Cerebellar nuclear complex (tissue), 1 donor: ENCODE results near the gene BTBD16.

ENCODE experiments used
- DNase-seq, 2 experiments: peaks; one replicate each; lab custom pipeline; 2025; lab: John Stamatoyannopoulos, UW

The BTBD16 gene

DNA sequence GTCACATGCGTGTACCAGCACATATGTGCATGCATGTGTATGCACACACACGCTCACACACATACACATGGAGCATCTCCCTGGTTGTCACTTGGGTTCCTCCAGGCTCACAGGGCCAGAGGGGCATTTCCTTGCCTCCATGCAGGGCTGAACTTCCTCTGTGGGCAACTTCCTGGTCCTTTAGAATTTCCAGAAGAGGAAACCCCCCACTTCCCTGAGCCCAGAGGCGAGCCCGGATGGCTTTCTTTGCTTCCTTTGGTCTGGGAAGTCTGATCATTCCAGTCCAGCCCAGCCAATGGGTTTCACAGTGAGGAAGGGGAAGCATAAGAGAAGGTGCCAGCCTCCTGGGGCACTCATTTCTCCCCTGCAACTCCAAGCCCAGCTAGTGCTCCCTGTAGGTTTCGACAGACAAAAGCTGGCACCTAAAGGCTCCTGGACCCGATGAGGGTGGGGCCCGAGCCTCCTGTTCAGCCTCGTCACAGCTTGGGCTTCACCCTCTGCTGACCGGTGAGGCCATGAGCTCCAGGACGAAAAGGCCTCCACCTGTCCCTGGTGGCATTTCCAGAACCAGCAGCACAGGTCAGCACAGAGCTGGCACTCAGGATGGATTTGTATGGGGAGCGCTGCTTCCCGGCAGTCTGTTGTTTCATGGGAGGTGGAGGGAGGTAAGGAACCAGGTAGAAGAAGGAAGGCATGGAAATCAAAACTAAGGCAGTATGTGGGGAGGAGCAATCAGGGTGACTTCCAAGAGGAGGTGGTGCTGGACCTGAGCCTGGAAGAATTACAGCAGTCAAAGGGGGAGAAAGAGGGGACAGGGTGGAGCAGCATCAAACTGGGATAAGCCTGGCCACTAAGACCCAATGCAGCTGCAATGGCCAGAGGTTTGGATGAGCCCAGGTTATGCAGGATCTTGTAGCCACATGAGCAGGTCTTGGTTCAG, 23.7 kb downstream of the BTBD16 start:
- DNase-seq = no peak

DNA sequence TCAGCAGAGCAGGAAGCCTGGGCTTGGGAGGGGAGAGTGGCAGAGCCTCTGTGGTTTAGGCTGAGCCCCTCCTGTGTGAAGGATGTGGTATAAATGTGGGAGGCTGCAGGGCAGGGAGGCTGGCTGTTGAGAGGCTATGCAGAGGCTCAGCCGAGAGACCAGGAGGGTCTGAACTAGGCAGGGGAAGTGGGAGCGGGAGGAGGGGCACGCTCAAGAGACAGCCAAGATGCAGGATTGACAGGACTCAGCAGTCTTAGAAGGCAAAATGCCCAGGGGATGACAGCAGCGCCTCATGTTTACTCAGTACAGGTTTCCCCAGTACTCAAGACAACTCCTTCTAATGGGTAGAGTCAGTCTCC, 24.3 kb downstream of the BTBD16 start:
- DNase-seq = no peak

DNA sequence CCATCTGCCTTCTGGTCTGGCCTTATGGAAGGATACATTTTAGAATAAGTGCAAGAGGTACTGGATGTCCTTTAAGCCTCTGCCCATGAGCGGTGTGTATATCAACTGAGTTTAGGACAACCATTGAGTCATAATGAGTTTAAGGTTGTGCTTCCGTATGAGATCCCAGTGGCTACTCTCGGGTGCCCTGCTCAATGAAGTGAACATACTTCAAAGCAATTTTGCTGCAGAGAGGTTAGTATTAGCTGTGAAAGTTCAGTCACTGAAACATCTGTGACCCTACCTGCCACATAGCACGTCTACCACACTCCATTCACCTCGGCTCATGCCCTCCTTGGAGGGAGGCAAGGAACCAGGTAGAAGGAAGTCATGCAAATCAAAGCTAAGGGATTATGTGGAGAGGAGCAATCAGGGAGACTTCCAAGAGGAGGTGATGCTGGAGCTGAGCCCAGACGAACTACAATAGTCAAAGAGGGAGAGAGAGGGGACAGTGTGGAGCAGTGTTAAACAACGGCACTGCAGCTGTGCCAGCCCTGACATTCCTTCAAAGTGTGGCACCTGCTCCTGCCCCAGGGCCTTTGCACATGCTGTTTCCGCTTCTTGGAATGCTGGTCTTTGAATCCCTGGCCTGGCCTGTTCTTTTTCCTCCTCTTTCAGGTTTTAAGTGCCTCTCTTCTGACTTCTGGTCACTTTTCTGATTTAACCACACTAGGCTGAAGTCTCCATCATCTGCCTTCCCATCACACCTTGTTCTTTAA, 25.4 kb downstream of the BTBD16 start:
- DNase-seq = no peak

DNA sequence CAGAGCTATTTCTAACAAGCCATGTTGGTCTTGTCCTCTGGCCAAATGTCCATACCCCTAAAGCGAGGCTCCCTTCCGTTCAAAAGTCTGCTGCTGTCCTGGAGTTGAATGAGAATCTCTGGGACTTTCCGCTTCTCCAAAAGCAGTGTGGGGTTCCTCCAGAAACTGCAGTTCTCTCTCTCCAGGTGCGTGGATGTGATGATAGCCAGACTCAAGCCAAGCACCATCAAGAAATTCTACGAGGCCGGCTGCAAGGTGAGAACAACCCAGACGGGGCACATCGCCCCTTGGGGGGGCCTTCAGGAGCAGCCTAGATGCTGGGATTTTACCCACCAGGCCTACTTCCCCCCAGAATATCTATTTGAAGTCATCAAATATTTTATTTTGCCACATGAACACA, 26.5 kb downstream of the BTBD16 start:
- no peak for DNase-seq

DNA sequence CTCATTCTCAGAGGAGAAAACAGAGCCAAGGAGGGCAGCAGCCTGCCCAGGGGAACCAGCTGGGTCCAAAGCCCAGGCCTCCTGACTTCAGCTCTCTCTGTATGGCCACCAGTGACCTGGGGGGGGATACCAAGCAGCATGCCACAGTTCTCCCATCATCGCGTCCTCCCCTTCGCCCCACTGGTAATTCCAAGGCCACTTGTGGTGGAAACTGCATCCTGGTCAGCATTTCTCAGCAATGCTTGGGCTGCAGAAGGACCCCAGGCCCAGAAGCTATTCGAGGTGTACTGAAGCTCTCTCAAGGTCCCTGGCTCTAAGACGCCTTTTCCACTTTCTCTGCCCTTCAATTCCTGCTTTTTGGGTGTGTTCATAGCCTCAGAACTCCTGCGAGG, 27.1 kb downstream of the BTBD16 start:
- DNase-seq = no peak

DNA sequence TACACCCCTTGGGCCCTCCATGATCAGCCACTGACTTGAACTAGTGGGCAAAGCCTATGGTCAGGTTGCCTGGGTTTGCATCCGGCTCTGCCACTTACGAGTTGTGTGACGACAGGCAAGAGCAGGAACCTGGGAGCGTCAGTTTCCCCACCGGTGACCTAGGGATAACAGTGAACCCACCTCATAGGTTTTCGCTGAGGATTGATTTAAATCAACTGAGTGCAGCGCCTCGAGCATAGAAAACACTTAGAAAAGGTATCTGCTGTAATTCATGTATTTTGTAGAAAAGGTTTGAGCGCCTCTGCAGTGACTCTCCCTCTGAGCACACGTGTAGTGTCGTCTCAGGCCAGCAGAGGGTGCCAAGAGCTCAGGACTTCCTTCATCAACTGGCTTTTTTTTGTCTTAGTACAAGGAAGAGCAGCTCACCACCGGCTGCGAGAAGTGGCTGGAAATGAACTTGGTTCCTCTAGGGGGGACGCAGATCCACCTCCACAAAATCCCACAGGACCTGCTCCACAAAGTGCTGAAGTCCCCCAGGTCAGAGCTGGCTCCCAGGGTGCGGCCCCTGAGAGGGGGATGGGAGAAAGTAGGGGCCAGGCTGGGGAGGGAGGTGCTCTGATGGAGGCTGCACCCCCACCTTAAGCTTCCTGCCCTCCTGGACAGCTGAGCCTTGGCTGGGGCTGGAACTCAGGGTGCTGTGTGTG, 27.7 kb downstream of the BTBD16 start:
- no peak for DNase-seq

DNA sequence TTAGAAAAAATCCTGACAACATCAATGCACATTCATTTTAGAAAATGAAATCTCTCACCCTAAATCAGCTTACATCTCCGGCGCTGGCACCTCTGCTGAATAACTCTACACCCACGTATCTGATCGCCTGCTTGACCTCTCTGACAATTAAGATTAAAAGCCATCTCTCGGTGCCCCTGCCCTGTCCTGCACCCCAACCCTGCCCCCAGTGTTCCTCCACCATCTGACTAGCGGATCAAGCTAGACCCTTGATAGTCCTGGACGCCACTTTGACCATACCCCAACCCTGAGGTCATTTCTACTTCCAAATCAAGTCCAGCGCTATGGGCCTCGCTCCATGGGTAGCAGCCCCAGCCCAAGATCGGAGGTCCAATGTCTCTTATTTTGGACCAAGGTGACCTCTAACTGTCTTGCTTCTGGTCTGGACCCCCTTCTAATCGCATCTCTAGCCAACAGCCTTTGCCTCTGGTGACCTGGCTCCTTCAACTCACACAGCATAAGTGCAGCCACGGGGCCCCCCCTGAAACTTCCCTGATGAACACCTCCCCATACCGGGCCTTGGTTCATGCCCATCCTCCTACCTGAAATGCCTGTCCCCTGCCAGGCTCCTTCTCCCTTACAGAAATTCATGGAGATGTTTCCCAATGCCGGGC, 28.5 kb downstream of the BTBD16 start:
- no peak for DNase-seq

DNA sequence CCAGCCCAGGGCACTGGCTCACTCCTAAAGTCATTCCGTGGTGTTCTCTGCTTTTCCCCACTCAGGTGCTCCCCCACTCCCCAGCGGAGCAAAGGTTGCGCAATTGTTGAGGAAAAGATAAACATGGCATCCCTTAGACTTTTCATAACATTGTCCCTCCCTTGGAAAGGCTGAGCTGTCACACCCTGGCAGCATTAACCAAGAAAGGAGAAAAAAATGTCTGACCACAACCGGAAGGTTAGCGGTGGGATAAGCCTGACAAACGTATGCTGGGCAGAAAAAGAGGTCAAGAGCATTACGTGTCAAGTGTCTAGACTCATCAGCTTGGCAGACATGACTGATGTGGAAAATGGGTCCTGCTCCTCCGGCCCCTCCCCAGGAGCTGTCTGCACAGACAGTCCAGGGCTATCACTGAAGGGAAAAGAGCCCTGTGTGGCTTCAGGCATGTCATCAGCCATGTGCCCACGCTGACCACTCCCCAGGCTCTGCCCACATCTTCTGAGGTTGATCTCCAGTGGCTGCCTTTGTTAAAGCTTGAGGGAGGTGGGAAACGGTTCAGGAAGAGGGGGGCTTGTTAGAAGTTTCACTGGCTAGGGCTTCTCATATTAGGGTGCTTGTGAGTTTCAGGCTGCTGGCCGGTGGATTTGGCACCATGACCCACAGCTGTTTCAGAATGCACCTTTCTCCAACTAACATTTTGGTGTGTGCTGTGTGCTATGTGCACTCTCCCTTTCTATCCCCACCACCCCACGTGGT, 30.1 kb downstream of the BTBD16 start:
- DNase-seq = no peak

DNA sequence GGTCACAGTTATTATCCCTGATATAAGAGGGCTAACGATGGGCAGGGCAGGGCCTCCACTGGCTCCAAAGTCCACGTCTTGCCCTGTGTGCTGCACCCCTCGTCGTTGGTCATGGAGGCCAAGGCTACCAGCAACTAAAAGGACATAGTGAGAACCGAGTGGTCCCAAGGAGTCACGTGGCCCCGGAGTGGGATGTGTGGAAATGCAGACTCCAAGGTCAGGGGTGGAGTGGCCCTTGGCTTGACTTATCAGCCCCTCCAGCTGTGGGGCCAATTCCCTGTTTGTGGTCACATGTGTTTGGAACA, 30.7 kb downstream of the BTBD16 start:
- no peak for DNase-seq

DNA sequence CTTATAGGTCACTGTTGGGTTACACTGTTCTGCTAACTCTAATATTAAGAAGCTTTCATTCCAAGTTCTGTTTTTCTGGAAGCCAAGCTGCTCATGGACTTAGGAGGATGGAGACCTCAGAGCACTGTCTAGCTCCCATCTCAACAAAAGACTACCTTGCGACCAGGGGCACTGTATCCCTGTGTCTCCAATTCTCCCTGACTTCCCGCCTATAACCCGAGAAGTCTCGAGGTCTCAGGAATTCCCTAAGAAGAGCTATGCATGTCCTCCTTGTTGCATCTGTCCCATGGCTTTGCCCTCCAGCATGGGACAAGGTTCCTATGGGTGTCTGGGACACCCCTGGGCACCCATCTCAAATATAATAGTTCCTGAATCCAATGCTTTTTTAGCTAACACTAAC, 31.2 kb downstream of the BTBD16 start:
- no peak for DNase-seq

DNA sequence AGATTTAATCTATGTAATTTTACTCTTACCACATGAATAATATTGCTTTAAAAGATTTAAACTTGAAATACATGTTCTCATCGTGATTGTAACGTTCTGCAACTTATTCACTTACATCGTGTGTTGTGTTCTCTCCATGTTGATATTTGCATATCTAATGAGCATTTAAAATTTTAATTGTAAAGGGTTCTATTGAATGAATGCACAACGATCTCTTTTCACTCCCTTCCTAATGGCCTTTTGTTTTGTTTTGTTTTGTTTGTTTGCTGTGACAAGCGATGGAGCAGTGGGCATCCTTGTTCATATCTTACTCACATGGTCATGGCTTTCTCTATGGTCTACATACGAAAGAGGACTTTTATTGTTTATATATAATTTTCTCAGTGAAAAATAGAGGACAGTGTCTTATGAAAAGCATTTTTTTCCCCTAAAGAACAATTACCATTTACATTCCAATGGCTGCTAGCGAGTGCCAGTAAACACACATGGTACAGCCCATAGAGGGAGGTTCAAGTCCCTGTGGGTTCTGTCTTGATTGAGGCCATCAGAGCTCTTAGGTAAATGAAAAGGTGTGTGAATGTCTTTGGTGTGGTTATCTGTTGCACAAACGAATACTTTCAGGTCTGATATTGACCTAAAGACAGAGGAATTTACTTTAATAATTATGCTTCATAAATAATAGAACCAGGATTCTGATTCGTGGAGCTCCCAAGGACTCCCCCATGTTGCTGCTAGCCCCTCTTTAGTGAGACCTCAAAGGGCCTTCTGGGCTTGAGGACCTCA, 32.4 kb downstream of the BTBD16 start:
- no peak for DNase-seq

DNA sequence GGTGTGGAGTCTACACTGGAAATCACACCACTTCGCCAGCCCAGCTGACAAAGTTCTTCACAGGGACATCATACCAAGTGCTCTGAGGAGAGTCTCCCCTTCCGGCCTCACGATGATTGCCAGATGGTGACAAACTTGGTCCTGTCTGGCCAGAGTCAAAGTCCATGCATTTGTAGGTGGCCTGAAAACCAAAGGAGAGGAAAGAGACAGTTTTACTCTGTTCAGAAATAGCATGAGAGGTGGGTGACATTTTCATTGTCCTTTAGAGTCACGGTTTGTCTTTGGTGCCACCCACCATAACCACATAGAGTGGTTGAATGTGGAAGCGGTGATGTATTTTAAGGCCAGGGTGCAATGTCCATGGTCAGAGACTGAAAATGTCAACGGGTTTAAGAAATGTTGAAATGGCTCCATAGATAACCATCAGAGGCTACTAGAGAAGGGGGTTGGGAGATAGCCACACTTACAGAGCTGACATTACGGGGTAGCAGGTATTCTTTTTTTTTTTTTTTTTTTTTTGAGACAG, 33.0 kb downstream of the BTBD16 start:
- DNase-seq = no peak

DNA sequence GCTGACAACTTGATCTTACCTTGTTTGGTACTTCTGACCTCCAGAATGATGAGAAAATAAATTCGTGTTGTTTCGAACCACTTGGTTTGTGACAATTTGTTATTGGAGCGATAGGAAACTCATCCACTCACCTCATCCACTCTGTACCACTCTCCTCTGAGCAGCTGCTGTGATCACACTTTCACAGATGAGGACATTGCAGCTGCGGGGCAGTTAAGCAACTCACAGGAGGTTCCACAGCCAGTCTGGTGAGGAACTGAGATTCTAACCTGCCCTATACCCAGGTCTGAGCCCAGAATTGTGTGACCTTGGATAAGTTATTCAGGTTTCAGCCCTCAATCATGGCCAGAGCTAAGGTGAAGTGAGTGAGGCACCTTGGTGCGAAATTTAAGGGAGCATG, 35.2 kb downstream of the BTBD16 start:
- DNase-seq = no peak

DNA sequence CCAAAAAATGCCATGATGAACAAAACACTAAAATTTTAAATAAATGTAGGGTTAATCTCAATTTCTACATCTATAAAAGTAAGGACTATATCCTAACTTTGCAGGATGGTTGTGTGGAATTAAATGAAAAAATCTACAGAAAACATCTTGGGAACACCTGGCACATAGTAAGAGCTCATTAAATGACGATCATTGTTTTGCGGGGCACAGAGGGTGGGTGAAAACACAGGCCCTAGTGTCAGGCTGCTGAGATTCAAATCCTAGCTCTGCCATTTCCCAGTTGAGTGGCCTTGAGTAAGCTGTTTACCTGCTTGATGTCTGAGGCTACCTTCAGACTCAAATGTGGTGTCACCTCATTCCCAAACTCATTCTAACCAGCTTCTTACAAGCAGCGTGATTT, 35.6 kb downstream of the BTBD16 start:
- DNase-seq = no peak

DNA sequence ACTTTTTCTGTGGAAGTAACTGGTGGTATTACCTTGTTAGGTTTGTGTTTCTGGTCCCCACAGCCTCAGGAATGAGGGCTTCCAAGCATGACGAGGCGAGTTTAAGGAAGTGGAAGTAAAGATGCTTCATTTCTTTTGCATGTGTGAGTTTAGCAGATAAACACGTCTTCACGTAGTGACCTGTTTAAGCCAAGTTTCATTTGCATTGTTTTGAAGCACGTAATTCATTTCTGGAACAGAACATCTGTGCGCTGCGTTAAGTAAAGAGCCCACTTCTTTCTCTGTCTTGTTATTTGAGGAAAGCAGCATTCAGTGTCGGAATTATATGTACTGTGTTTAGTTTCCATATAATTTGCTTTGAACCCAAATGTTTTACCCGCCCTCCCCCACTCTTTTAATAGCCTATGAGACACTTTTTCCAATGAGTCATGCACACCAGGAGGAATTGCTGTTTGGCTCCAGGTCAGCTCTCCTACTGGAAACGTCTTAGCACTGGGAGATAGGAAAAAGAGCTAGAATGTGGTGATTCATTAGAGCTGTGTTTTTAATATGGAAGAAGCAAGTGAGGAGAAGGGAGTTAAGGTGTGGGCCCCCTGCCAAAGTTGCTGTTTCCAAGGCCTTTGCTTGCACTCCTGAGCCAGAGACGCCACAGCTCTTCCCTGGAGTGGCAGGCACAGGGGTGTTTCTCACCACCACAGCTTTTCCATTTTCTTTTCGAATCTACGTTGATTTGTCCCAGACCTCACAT, 36.7 kb downstream of the BTBD16 start:
- no peak for DNase-seq

DNA sequence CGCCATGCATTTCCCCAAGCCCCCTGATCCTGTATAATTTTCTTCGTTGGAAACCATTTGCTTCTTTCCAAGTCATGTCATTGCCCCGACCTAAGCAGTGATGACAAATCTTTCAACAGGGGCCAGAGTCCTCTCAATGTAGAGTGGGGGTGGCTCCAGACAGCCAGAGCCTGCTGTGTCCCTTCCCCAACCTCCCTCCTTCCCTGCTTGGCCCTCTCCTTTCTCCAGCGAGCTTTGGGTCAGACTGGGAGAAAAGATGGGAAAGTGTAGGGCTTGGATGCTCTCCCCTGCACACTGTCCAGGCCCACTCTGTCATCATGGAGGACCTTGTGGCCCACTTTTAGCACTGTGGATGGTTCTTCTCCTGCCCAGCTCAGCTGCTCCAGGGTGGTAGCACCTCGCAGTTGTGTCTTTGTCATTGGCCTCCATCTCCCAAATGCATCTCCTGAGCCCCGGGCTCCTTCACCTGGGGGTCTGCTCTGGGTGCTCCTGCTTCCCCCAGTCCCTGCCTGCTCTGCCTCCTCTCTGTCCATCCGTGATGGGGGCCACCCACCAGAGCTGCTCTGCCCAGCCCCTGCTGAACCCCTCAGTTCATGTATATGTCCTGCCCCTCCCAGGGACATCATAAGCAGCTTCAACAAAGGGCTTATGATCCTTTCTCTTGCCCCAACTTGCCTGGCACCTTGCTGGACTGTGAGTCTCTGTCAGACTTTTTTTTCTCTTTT, 37.5 kb downstream of the BTBD16 start:
- DNase-seq = no peak

DNA sequence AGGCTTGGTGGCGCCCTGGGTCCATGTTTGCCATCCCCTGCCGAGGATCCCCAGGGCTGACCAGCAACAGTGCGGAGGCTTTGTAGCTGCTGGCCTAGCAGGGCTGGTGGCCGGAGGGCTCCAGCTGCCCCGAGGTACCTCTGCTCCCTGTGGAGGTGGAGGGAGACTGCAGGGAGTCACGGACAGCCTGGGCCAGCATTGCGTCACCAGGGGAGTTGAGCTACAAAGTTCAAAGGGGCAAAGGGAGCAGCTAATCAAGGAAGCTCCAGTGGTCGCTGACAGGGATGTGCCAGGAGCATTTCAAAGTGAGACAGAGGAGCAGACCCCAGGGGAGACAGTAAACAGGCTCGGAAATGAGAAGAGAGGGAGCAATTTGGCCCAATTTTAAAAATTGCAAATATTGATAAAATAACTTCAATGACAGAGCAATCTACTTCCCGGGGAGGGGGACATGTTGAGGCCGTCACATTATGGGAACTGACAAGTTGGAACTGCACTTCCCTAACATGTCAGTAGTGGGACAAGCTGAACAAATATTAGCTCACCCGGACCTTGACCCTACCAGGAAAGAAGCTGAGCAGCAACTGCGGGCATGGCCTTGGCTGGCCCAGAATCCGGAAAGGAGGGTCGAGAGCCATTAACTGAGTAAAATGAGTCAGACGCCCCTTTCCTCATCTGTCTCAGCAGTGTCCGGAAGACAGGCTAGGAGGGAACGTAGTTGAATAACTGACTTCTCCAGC, 39.4 kb downstream of the BTBD16 start:
- DNase-seq = no peak

DNA sequence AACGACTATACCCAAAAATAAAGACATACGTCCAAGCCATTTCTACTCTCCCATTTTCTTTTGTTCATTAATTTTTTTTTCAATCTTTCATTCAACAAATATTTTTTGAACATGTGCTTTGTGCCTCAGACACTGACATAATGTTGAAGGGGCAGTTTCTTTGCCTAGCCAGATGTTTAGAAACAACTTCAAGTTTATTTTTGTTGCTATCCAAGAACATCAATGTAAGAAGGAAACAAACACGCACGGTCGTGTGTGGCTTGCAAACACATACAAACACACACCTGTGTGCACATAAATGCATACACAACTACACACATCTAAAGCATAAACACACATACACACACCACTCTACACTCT, 39.9 kb downstream of the BTBD16 start:
- DNase-seq = no peak

DNA sequence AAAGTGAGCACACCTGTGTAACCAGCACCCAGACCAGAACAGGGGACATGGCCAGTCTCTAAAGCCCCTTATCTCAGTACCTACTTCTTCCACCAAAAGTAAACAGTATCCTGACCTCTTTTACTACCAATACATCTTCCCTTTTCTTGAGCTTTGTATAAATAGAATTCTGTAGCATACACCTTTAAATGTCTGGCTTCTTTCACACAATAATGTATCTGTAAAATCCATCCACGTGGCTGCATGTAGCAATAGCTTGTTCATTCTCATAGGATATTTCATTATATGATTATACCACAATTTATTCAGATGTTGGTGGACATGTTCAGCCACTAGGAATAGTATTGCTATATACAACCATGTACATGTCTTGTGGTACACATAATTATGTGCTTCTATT, 40.6 kb downstream of the BTBD16 start:
- no peak for DNase-seq
